GM12874 (cell line): ENCODE results near the gene ANKLE1.

Experiments
- CTCF ChIP-seq: IDR thresholded peaks from 2 replicates; pipeline ENCODE4 v1.5.1; 2011; ENCODE audit warnings: low read depth, mild to moderate bottlenecking, control low read depth, low read length, moderate library complexity; ENCODE audit not compliant: insufficient read depth

ANKLE1 gene

GRCh38 chr19:17264641-17264979, 17.1 kb upstream of the ANKLE1 start, which contains the start of gene USHBP1:
USHBP1 (minus strand) TSS chr19:17264745; CDS start chr19:17264299, 446 bp downstream.
- TF ChIP-seq CTCF, result no peak

- TF ChIP-seq CTCF, result no peak
These were observed 15.7 kb upstream of the ANKLE1 start for GRCh38 chr19:17266026-17266425.

GRCh38 chr19:17266589-17266974, 15.1 kb upstream of the ANKLE1 start:
- no peak for TF ChIP-seq CTCF

GRCh38 chr19:17266975-17267788, 14.5 kb upstream of the ANKLE1 start, which contains the start of gene BABAM1:
BABAM1 (plus strand) TSS chr19:17267443; CDS start chr19:17268807, 1,364 bp downstream.
- TF ChIP-seq CTCF, result no peak

GRCh38 chr19:17268754-17269153, 12.9 kb upstream of the ANKLE1 start:
- no peak for TF ChIP-seq CTCF

- TF ChIP-seq CTCF, result no peak
These were observed 6.1 kb upstream of the ANKLE1 start for GRCh38 chr19:17275441-17276175.

GRCh38 chr19:17279436-17279835, 2.3 kb upstream of the ANKLE1 start:
- TF ChIP-seq CTCF, result no peak
